GM18507 (cell line): ENCODE data around the gene PCK1.

Experiments
- DNase-seq: peaks from one replicate; pipeline ENCODE4 v3.0.0; 2011; ENCODE audit warnings: low read depth; ENCODE audit not compliant: insufficient read length; ENCODE audit errors: extremely low spot score
- FAIRE-seq: peaks from 2 replicates; lab custom pipeline; 2011; peaks lifted over from hg19 to GRCh38; lab: Jason Lieb, UNC

PCK1 gene

DNA sequence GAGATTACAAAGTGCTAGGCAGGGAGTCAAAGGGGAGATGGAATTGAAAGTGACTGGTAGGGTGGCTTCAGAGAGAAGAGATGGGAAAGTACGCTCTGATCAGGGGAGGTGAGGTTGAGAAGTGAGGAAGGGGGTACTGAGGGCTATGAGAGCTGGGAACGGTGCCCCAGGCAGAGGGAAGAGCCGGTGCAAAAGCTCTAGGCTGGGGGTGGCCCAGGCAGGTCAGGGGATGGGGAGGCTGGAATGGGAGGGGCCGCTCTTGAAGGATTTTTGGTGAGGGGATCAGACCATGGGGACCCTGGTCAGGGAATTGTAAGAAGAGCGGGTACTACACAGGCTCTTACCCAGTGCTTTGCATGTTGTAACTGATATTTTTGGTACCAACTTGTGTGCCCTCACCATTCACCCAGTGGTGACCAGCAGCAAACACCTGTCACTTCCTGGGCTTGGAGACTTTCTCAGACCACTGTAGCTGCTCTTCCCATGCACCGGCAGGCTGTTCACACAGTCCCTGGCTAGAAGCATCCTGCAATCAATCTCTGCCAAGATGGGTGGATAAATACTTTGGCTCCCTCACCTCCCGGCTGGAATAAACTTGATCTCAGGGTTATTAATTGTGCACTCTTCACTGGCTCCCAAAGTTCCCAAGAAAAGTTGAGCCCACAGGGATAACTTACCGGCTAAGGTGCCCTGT, 24.0 kb downstream of the PCK1 start:
- FAIRE-seq (no peak), DNase-seq (no peak)

DNA sequence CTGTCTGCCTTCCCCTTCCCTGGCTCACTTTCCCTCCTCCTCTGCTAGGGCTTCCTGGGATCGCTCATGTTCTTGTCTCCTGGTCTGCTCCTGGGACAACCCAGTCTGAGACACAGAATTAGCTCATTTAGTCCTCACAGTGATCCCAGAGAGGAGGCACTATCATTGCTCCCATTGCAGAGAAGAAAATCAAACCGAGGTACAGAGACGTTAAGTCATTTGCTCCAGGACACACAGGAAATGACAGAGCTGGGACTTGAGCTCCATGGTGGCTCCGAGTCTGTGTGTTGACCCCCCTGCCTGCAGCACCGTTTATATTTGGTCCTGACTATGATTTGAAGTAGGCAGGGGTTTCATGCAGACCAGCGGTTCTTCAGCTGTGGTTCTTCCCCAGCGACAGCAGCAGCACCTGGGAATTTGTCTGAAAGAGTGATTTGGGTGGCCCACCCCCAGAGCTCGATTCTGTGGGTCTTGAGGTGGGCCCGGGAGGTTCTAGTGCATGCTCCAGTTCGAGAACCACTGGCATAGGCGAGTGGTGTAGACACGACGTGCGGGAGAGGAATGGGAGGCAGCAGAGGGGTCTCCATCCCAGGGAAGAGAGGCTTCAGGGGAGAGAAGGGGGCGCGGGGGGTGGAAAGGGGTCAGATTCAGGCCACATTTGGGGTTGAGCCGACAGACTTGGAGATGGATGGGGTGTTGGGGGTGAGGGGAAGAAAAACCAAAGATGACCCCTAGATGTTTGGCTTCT, 24.7 kb downstream of the PCK1 start:
- no peak for DNase-seq
- FAIRE-seq, result no peak

DNA sequence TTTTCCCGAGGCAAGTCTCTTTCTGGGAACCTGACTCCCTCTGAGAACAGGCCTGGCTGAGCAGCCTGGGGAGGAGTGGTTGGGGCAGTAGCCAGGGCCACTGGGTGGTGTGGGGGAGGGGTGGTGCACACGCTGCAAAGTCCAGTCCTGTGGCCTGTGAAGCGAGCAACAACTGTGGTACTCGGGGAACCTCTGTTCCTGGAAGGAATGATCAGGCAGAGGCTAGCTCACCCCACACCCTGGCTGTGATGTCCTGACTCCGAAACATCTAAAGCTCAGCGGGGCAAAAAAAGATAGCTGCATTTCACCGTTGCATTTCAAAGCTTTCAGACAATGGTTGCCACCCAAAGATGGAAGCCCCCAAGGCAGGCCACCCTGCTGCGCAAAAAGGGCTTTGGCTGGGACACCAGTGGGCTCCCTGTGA, 25.5 kb downstream of the PCK1 start:
- FAIRE-seq (no peak), DNase-seq (no peak)

DNA sequence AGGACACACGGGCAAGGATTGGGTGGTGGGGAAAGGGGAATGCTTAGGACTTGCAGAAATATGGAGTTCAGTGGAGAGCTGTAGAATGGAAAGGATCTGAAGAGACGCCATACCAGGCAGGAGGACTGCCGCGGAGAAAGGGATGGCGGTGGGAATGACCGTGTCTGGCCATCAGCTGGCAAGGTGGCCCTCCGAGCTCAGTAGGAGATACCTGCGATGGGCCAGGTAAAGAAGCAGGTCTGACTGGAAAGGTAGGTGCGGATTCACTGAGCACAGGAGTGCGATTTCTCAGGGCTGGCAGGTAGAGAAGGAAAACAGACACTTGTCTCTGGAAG, 26.0 kb downstream of the PCK1 start:
- DNase-seq (no peak), FAIRE-seq (no peak)

DNA sequence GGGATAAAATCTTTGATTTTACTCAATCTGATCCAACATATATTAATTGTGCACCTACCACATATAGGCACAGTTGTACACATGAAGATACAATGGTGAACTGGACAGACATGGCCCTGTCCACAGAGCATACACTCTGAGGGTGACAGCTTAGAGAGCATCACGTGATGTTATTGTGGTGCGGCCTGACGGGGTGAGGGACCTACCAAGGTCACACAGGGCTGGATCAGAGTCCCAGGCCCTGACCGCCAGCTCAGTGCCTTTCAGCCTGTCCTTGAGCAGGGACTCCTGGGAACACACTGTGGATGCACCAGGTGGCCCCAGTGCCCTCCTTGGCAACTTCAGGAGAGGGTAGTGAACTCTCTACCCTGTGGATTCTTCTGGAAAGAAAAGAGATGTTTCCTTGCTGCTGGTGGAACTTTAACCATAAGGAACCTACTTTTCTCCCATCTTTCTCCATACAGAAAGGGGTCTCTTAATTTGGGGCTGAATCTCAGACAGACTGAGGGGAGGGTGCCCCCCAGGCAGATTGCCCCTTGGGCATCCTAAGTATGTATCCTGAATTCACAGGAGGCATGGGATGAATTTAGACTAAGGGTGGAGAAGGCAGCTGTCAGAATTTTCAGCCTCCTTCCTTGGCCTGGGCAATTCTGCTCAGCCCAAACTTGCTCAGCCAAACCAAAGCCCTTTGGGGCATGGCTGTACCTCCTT, 26.5 kb downstream of the PCK1 start:
- FAIRE-seq (no peak), DNase-seq (no peak)

DNA sequence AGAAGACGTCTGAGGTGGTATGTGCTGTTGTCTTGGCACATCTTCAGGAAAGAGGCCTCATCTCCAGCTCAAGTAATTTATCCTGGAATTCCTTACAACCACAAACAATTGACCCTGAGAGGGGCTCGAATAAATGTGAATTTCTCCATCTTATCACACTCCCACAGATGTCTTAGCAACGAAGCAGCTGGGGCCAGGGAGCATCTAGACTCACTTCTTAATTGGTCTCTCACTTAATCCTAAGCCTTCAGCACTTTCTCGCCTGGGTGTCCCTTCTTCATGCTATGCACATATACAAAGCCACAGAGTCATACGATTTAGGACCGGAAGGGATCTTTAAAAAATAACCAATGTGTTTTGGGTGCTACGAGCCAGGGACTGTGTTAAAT, 27.1 kb downstream of the PCK1 start:
- DNase-seq, result no peak
- no peak for FAIRE-seq

DNA sequence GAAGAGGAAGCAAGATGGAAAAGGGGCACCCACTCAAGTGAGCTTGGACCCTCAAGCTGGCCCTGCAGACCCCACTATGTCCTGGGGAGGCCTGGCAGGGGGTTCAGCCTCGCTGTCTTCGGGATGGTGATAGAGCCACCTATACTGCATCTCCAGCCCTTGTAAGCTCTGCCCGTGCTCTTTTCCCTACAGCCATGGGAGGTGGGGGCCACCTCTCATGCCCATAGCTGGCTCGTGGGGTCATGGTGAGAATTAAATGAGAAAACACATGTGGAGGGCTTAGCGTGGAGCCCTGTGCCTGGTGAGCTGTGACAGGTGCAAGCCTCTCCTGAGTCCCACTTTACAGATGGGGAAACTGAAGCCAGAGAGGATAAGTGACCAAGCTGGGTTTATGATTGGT, 27.7 kb downstream of the PCK1 start:
- FAIRE-seq (no peak), DNase-seq (no peak)

DNA sequence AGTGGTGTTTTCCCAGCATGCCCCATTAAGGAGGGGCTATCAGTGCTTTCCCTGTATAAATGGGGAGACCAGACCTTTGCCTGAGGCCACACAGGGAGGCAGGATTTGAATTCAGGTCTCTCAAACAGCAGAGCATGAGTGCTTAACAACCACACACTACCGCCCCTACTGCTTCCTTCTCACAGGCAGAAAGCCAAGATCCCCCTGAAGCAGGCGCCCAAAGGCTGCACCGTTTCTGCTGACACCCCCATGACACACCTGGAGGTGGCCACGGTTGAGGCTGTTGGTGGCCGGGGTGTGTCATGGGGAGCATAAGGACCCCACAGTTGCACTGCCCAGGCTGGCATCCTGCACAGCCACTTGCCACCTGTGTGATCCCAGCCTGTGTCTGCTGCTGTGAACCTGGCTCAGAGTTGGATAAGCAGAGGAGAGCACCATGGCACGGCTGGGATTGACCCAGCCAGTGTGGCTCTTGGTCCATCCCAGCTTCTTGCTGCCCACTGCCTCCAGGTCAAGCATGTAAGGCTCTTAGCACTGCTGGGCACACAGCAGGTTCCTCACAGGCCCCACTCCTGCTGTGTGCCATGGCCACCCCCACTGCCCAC, 28.3 kb downstream of the PCK1 start:
- DNase-seq (no peak), FAIRE-seq (no peak)

DNA sequence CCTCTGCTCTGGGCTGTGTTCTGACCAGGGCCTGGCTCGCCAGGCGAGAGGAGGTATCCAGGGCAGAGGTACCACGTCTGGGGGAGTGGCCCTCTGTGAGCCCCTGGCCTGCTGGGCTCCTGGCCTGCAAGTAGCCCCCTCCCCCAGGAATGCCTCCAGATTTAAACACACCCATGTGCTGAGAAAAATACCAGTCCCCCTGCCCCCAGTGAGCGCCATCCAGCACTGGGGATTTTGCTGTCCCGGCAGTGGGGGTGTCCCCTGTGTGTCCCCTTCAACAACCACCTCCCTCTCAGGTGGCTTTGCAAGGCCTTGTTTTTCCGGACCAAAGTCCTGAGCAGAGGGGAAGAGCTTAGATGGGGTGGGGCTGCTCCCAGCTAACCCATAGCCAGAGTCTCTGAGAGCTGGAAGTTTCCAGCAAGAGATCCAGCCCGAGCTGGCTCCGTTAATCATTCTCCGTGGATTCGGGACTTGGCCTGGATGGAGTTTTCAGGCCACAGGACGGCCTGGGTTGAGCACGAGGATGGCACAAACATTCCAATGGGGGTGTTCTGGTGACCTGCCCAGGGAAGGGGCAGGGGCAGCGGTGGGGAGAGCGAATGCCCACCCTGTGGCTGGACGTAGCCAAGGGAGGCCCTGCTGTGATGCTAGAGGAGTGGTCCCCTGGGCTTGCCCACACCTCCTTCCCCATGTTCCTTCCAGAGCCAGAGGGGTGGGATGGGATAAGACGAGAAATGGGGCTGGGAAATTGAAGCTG, 29.0 kb downstream of the PCK1 start:
- no peak for FAIRE-seq

DNA sequence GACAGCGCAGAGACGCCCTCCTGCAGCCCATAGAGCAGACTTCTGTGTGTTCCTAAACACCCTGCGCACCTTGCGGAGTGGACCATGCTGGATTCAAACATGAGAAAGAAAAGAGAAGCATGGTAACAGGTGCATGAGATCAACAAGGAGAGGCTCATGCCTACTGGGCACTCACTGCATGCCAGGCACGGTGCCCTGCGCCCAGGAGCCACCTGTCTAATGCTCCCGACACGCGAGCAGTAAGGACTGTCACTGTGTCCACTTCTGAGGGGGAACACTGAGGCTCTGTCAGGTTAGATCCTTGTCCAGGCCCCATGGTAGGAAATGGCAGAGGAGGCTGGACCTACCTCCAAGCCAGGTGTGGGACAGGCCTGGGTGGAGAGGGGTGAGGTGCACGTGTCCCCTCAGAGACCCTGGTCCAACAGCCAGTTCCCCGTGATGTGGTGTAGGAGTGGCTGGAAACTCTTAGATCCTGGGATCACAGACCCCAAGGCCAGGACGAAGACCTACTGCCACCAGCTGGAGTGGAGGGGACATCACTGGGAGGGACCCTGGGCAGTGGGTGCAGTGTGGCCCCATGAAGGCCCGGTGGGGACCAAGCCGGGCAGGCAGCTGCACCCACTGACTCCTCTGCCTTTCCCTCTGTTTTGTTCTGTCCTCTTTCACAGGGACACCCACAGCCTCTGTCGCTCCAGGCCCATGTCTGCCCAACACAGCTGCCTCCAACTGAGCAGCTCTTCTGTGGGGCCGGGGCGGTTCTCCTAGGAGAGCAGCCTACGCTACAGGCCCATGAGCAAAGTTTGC, 29.8 kb downstream of the PCK1 start:
- FAIRE-seq, result no peak

More for the DNA sequence above, 29.0 kb downstream of the PCK1 start:
- DNase-seq, result no peak

DNA sequence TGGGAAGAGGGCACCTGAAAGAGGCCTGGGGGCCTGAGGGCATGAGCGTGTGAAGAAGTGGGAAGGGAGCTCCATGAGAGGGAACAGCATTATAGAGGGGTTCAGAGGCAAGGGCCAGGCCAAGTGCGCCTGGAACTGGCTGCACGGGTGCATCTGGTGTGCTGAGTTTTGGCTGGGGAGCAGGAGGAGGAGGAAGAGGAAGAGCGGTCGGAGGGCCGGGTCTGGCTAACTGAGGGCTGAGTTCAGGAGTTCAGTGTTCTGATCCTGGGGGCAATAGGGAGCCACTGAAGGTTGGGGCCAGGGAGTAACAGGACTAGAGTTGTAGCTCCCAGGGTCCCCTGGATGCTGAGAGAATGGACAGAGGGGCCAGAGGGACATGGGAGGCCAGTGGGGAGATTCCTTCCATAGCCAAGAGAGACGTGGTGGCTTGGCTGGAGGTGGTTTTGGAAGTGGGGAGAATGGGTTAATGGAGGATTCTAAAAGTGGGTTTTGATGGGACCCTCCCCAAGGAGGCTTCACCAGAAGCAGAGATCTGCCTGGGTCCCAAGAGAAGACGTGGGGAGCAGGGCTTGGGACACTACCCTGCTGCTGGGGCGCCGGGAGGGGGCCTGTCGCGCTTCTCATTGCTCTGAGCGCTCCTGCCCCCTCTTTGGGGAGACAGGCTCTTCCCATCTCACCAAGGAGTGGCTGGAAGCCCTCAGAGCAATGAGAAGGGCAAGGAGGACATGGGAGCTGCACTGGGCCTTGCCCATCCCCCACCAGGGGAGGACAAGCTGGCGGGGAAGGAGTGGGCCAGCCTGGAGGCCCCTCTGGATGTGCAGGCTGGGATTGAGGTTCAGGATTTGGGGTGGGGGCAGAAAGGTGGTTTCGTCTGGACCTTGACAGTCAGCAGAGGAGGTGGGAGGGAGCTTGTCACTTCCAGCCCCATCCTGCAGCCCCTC, 30.6 kb downstream of the PCK1 start:
- FAIRE-seq (no peak), DNase-seq (no peak)

More for the DNA sequence above, 29.8 kb downstream of the PCK1 start:
- no peak for DNase-seq

DNA sequence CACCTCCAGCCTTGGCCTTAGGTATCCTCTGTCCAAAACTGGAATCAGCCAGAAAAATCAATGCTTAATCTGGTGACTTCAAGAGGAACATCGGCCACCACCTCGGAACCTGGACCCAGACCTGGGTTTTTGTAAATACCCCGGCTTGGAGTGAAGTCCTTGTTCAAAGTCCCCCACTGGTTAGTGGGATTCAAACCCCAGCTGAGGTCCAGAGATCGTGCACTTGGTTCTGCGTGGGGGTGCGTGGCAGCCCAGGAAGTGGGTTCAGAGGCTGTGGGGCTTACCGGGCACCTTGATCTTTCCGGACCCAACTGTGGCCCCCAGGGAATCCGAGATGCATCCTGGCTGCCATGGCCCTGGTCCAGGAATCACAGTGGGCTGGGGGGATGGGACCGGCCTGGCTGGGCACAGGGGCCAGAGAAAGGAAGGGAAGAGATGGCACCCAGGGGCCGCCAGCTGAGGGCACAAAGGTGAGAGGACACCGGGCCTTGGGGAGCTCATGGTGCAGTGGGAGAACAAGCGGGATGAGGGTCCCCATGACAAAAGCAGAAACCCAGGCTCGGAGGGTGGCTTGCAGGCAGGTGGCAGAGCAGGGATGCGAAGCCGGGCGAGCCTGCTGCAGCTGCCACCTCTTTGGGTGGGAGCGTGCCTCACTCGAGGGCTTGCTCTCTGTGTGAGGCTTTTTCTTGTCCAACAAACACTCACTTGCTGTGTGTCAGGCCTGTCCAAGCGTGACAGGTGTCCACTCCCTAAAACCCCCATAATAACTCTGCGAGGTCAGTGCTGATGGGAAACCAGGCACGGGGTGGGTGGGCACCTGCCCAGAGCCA, 31.6 kb downstream of the PCK1 start:
- DNase-seq, result no peak
- no peak for FAIRE-seq

DNA sequence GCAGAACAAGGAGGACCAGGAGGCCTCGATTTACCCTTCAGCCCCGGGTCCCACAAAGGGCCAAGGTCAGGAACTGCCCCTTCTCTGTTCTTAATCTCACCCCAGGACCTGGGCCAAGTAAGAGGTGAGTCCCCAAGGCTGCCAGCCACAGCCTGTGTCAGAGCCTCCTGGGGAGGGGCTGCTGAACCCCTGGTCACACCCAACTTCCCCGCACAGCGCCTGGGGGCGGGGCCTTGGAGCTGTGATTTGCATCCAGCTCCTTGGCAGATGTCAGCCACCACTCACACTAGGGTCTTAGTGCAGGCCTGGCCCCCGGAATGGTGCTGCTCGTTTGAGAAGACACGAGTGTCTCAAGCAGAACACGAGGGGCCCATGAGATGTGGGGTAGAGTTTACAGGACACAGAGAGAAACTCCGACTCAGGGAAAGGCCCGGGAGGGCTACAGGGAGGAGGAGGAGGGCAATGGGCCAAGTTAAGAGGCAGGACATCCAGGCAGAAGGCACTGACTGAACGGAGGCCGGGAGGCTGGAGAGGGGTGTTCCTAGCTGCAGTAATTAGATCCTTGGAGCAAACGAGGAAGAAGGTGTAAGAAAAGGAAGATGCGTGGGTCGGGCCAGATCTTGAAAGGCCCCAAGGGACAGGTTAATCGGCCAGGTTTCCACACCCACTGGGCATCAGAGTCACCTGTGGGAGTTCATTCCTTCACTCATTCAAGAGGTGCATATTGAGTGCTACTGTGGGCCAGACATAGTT, 32.4 kb downstream of the PCK1 start:
- FAIRE-seq, result no peak
- DNase-seq, result no peak

DNA sequence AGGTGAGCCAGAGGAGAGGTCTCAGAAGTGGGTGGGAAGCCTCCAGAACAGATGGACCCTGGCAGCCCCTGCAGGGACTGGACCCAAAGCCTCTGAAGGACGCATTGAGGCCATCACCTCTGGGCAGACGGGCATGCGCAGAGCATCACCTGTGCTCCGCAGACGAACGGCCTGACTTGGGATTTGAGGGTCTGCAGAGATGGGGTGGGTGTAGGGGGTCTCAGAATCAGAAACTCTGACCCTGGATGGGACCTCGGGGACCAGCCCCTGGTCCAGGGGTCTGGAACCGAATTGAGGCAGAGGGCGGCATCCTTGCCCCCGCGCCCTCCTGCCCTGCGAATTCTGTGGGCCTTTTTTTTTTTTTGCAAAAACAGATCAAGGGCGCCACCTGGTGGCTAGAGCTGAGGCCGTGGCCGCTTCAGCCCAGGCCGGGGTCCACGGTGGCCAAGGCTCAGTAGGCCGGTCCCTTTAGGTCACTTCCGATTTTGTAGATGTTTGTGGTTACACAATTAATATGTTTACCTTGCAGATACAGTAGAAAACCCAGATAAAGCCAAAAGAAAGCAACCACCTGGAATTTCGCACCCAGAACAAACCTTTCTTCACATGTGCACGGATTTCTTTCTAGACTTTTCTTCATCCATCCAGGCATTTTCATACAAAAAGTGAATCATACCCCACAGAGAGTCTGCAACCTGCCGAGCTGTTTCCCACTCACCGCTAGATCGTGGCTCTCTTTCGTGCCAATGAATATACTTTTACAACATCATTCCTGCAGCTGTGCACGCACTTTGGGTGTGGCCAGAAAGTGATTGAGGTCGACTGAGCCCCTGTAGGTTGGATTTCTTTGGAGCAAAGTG, 33.4 kb downstream of the PCK1 start:
- FAIRE-seq (no peak), DNase-seq (peak; percentile 46)
